Common myeloid progenitor, CD34-positive (primary cell): ENCODE data around the gene HSDL1.

Experiments used
- CTCF ChIA-PET: fragments of 350-600 bp; sonication (Branson Sonifier 250); formaldehyde crosslinking; loops from one replicate; lab custom pipeline; 2021; ENCODE audit warnings: antibody characterized with exemption; lab: Charles Lee
- POLR2A ChIA-PET: fragments of 350-600 bp; sonication (Branson Sonifier 250); formaldehyde crosslinking; loops from one replicate; lab custom pipeline; 2021; ENCODE audit warnings: antibody characterized with exemption; lab: Charles Lee
- DNase-seq, 3 donors: peaks; one replicate each; pipeline versions ENCODE4 v3.0.0 to v3.0.0-alpha.2; 2013
- H3K27ac ChIP-seq, 2 experiments: 1 replicate in 1 of 2; 2 replicates in 1 of 2; pipeline ENCODE4 v1.7.0; 2013; ENCODE audit warnings: inconsistent platforms in 2 of 2, low read length in 2 of 2, mild to moderate bottlenecking in 2 of 2, low read depth in 1 of 2, moderate library complexity in 1 of 2; ENCODE audit not compliant: severe bottlenecking in 2 of 2, insufficient read depth in 1 of 2, poor library complexity in 1 of 2
- H3K27me3 ChIP-seq, 5 experiments: replicated peaks in 2 of 5; 1 replicate in 3 of 5; 2 replicates in 2 of 5; pipeline versions ENCODE4 v1.6.1 to v1.7.0; 2013; ENCODE audit warnings: low read length in 4 of 5, mild to moderate bottlenecking in 2 of 5, moderate library complexity in 2 of 5, inconsistent platforms in 1 of 5; ENCODE audit not compliant: insufficient read depth in 5 of 5, control insufficient read depth in 4 of 5
- H3K36me3 ChIP-seq, 4 experiments: 1 replicate in 2 of 4; 2 replicates in 2 of 4; pipeline versions ENCODE4 v1.6.1 to v1.7.0; 2013; ENCODE audit warnings: low read length in 3 of 4, control low read depth in 1 of 4, mild to moderate bottlenecking in 1 of 4; ENCODE audit not compliant: control insufficient read depth in 4 of 4, insufficient read depth in 4 of 4
- H3K4me1 ChIP-seq, 4 experiments: 1 replicate in 3 of 4; 2 replicates in 1 of 4; pipeline versions ENCODE4 v1.6.1 to v1.7.1; 2013; ENCODE audit warnings: low read length in 3 of 4, mild to moderate bottlenecking in 3 of 4, control low read depth in 1 of 4, inconsistent platforms in 1 of 4, moderate library complexity in 1 of 4; ENCODE audit not compliant: control insufficient read depth in 4 of 4, insufficient read depth in 4 of 4; ENCODE audit errors: control extremely low read depth in 1 of 4
- H3K4me3 ChIP-seq, 7 experiments: 1 replicate in 4 of 7; 2 replicates in 3 of 7; pipeline versions ENCODE4 v1.5.1 to v1.7.0; 2013; ENCODE audit warnings: mild to moderate bottlenecking in 7 of 7, low read length in 6 of 7, moderate library complexity in 6 of 7, inconsistent platforms in 2 of 7, low read depth in 2 of 7, control low read depth in 1 of 7; ENCODE audit not compliant: insufficient read depth in 4 of 7, control insufficient read depth in 1 of 7; ENCODE audit errors: extremely low read depth in 1 of 7
- H3K9me3 ChIP-seq, 5 experiments: 1 replicate in 4 of 5; 2 replicates in 1 of 5; pipeline versions ENCODE4 v1.6.1 to v1.7.1; 2013; ENCODE audit warnings: low read length in 4 of 5, mild to moderate bottlenecking in 2 of 5, inconsistent platforms in 1 of 5, low read depth in 1 of 5, moderate library complexity in 1 of 5; ENCODE audit not compliant: control insufficient read depth in 4 of 5, insufficient read depth in 2 of 5; ENCODE audit errors: control extremely low read depth in 1 of 5
- WGBS: methylation state at CpG from one replicate; pipeline ENCODE4 v1.1.5; 2013; ENCODE audit not compliant: insufficient coverage; 5-methylcytosine and 5-hydroxymethylcytosine counted together

The HSDL1 gene

DNA sequence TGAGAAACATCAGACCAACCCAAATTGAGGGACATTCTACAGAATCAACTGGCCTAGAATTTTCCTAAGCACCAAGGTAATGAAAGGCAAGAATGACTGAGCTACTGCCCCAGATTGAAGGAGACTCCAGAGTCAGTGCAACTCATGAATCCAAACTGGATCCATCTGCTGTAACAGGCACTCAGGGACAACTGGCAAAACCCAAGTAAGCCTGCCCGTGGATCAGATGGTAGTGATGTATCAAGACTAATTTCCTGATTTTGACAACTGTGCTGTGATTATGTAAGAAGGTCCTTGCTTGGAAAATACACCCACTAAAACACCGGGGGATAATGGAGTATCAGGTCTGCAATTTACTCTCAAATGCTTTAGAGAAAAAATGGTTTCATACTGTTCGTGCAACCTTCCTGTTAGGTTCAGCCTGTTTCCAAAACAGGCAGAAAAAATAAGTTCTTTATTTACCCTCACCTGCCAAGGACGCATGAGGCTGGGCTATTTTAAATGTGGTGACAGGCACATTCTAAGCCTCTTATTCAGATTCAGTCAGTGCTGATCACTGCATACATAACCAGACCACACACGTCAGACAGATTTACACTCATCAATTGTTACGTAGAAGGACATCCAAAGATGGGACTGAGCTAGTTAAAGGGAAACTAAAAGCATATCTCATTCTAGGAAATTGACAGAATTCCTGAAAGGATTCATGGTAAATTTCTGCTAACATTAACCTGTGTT lies 35.2 kb downstream of the HSDL1 start:
- Histone ChIP-seq H3K4me1 (peaks cover 0 to 8% (median 1%) of the 10 kb centered on the region in 4 experiments), H3K9me3 (no peaks in the 10 kb centered on the region), H3K36me3 (peaks cover 0 to 26% (median 13%) of the 10 kb centered on the region in 4 experiments), H3K27ac (no peak overlapping the region), H3K4me3 (no peak overlapping the region), H3K27me3 (no peaks in the 10 kb centered on the region)
- POLR2A ChIA-PET, result no interaction called here
- CTCF ChIA-PET, result no interaction called here
- no peak for DNase-seq
- WGBS, result 85% methylated on average over 6 of the region's 6 CpGs

DNA sequence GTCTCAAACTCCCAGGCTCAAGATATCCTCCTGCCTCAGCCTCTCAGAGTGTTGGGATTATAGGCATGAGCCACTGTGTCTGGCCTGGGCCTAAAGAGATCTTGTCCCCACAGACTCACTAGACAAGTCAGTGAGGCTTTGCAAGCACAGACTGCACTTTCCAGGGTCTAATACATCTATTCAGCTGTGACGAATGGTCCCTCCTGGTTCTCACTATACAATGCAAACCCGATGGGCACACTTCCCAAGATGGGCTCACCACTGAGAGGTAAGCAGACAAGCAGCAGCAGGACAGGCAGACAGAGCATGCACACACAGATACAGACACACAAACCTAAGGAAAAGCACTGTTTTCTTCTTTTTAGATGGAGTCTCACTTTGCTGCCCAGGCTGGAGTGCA lies 37.1 kb downstream of the HSDL1 start:
- Histone ChIP-seq H3K27ac (no peak overlapping the region), H3K4me3 (no peak overlapping the region), H3K27me3 (no peaks in the 10 kb centered on the region), H3K4me1 (no peaks in the 10 kb centered on the region), H3K9me3 (no peaks in the 10 kb centered on the region), H3K36me3 (peaks cover 0 to 26% (median 13%) of the 10 kb centered on the region in 4 experiments)
- CTCF ChIA-PET, result no interaction called here
- POLR2A ChIA-PET, result no interaction called here
- WGBS, result 100% methylated on average over 2 of the region's 2 CpGs
- no peak for DNase-seq

DNA sequence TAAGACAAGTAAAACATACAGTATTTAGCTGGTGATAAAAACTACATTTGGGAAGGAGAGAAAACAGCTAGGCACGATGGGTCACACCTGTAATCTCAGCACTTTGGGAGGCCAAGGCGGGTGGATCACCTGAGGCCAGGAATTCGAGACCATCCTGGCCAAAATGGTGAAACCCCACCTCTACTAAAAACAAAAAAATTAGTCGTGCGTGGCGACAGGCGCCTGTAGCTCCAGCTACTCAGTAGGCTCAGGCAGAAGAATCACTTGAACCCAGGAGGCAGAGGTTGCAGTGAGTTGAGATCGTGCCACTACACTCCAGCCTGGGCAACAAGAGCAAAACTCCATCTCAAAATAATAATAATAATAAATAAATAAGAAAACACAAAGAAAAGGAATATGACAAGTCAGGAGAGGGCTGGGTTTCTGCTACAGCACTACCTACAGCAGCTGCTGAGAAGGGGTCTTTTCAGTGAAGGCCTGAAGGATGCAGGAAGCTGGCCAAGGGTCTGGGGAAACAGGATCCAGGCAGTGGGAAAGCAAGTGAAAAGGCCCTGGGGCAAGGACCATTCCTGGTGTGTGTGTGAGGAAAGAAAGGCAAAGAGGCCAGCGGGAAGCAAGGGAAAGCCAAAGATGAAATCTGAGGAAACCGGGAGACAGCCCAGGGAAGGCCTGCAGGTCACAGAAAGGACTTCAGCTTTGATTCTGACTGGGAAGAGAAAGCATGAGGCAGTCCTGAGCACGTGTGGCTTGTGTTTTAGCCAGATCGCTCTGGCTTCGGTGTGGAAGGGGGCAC lies 38.8 kb downstream of the HSDL1 start:
- POLR2A ChIA-PET, result no interaction called here
- H3K4me3 ChIP-seq, result no peak overlapping the region
- no peaks in the 10 kb centered on the region for H3K27me3 ChIP-seq
- 99% methylated on average over 10 of the region's 13 CpGs for WGBS
- peaks cover 0 to 33% (median 14%) of the 10 kb centered on the region in 4 experiments for H3K36me3 ChIP-seq
- DNase-seq, result no peak
- no peak overlapping the region for H3K27ac ChIP-seq
- H3K9me3 ChIP-seq, result no peaks in the 10 kb centered on the region
- peaks cover 0 to 7% (median 0%) of the 10 kb centered on the region in 4 experiments for H3K4me1 ChIP-seq
- CTCF ChIA-PET, result interaction anchor here (0.6 to 2.8 kb wide), 4 partner anchors 13 to 22 kb away, joined by 3 to 12 read pairs (median 5); no protein-coding TSS in a partner anchor

DNA sequence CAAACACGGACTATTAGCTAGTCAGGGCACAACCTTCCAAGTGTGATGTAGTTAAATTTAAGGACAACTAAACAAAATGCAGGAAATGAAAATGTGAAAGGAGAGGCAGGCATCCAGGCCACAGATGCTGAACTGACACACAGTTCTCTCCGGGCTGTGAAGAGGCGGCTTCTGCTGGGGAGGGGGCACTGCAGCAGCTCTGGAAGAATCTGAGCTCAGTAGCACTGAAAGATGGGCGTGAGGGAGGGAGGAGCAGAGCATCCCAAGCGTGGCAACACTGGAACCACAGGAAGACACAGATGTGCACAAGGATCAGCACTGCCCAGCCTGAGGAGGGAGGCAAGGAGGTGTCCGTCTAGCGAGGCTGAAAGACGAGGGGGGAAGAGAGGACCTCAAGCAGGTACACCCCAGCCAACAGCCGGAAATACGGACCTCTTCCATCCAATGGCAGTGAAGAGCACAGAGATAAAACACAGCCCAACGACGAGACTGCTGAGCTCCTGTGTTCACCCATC lies 39.6 kb downstream of the HSDL1 start:
- H3K4me3 ChIP-seq, result no peak overlapping the region
- no peak overlapping the region for H3K27ac ChIP-seq
- H3K9me3 ChIP-seq, result no peaks in the 10 kb centered on the region
- WGBS, result 93% methylated on average over 8 of the region's 12 CpGs
- H3K27me3 ChIP-seq, result no peaks in the 10 kb centered on the region
- H3K4me1 ChIP-seq, result peaks cover 0 to 7% (median 0%) of the 10 kb centered on the region in 4 experiments
- H3K36me3 ChIP-seq, result peaks cover 0 to 29% (median 17%) of the 10 kb centered on the region in 4 experiments
- ChIA-PET CTCF (interaction anchor here (0.6 to 2.8 kb wide), 5 partner anchors 13 to 23 kb away, joined by 3 to 12 read pairs (median 3); no protein-coding TSS in a partner anchor), POLR2A (no interaction called here)
- DNase-seq, result no peak

GRCh38 chr16:84104231-84104630 lies 40.7 kb downstream of the HSDL1 start:
- no peak overlapping the region for H3K4me3 ChIP-seq
- peaks cover 0 to 24% (median 14%) of the 10 kb centered on the region in 4 experiments for H3K36me3 ChIP-seq
- 100% methylated on average over 2 of the region's 3 CpGs for WGBS
- H3K9me3 ChIP-seq, result no peaks in the 10 kb centered on the region
- no peak overlapping the region for H3K27ac ChIP-seq
- H3K4me1 ChIP-seq, result peaks cover 0 to 7% (median 0%) of the 10 kb centered on the region in 4 experiments
- POLR2A ChIA-PET, result interaction anchor here (0.6 kb wide), 1 partner anchor 43 kb away, joined by 3 read pairs; no protein-coding TSS in a partner anchor
- no peak for DNase-seq
- CTCF ChIA-PET, result interaction anchor here (1.4 kb wide), 1 partner anchor 12 kb away, joined by 3 read pairs; no protein-coding TSS in a partner anchor
- no peaks in the 10 kb centered on the region for H3K27me3 ChIP-seq

- DNase-seq, result no peak
- Histone ChIP-seq H3K36me3 (peaks cover 0 to 24% (median 12%) of the 10 kb centered on the region in 4 experiments), H3K4me1 (peaks cover 0 to 7% (median 0%) of the 10 kb centered on the region in 4 experiments), H3K27ac (no peak overlapping the region), H3K27me3 (no peaks in the 10 kb centered on the region), H3K9me3 (no peaks in the 10 kb centered on the region), H3K4me3 (no peak overlapping the region)
- WGBS, result 95% methylated on average over 5 of the region's 5 CpGs
- ChIA-PET CTCF (interaction anchor here (1.4 kb wide), 1 partner anchor 12 kb away, joined by 3 read pairs; no protein-coding TSS in a partner anchor), POLR2A (no interaction called here)
Observed at GRCh38 chr16:84103678-84104077, 41.3 kb downstream of the HSDL1 start.
